GM12878 (cell line): ENCODE measurements around the gene ASPM. TPM values are rescaled to one million over a fixed set of nuclear protein-coding genes. Genes with fewer than 3 reads are reported as not detected.

Source experiments
- ATAC-seq: fragments of 200-7000 bp; cut with Tn5 transposase; 3 replicates; pipeline ENCODE4 v1.9.1; 2020; ENCODE audit warnings: mild to moderate bottlenecking, moderate library complexity
- BruUV-seq: library from RNA; stranded (reverse); fragments of 400-500 nt; replicated peaks from 2 replicates; lab custom pipeline; 2021; lab: Mats Ljungman, UMichigan
- CTCF ChIA-PET: fragments of 300-600 bp; sonication (Branson Sonifier 250); formaldehyde crosslinking; extraction: SDS; loops from one replicate; lab custom pipeline; 2021; ENCODE audit warnings: inconsistent platforms; lab: Yijun Ruan, JAX
- POLR2A ChIA-PET: fragments of 350-600 bp; formaldehyde crosslinking; extraction: SDS; loops from one replicate; lab custom pipeline; 2021; ENCODE audit warnings: inconsistent platforms; lab: Charles Lee
- RAD21 ChIA-PET: fragments of 300-600 bp; sonication (Branson Sonifier 250); formaldehyde crosslinking; loops from one replicate; lab custom pipeline; 2023; ENCODE audit warnings: antibody characterized with exemption; ENCODE audit not compliant: unreplicated experiment; lab: Charles Lee
- SMC1A ChIA-PET: fragments of 300-600 bp; sonication (Branson Sonifier 250); formaldehyde crosslinking; loops from one replicate; lab custom pipeline; 2023; ENCODE audit not compliant: unreplicated experiment, uncharacterized antibody; lab: Charles Lee
- DNase-seq: peaks from one replicate; pipeline ENCODE4 v3.0.0-alpha.2; 2011; ENCODE audit warnings: low read depth, low spot score
- FAIRE-seq: peaks from 3 replicates; lab custom pipeline; 2011; peaks lifted over from hg19 to GRCh38; lab: Jason Lieb, UNC
- H2AFZ ChIP-seq: 2 replicates; pipeline ENCODE4 v1.6.0; 2011; ENCODE audit warnings: low read depth, low read length, control low read depth; ENCODE audit not compliant: control insufficient read depth
- H3K27ac ChIP-seq: 2 replicates; pipeline ENCODE4 v1.5.1; 2011; ENCODE audit warnings: control low read depth; ENCODE audit not compliant: control insufficient read depth, insufficient read depth
- H3K27me3 ChIP-seq, 2 experiments: replicated peaks in 1 of 2; 2 replicates each; pipeline versions ENCODE4 v1.6.0 to v1.6.1; 2011; ENCODE audit warnings: low read length in 1 of 2; ENCODE audit not compliant: control insufficient read depth in 2 of 2, insufficient read depth in 2 of 2
- H3K36me3 ChIP-seq, 2 experiments: 2 replicates each; pipeline ENCODE4 v1.5.1; 2011; ENCODE audit warnings: low read length in 1 of 2; ENCODE audit not compliant: control insufficient read depth in 2 of 2, insufficient read depth in 2 of 2
- H3K4me1 ChIP-seq: 2 replicates; pipeline ENCODE4 v1.6.1; 2011; ENCODE audit warnings: mild to moderate bottlenecking, low read length, moderate library complexity, mixed read lengths; ENCODE audit not compliant: control insufficient read depth, insufficient read depth
- H3K4me2 ChIP-seq: 2 replicates; pipeline ENCODE4 v1.6.0; 2011; ENCODE audit warnings: control low read depth; ENCODE audit not compliant: control insufficient read depth, insufficient read depth
- H3K4me3 ChIP-seq: fragments of 200-600 bp; sonication (generic); 2 replicates; pipeline ENCODE4 v1.5.1; 2016
- H3K79me2 ChIP-seq: 2 replicates; pipeline ENCODE4 v1.6.0; 2011; ENCODE audit warnings: low read length; ENCODE audit not compliant: control insufficient read depth, insufficient read depth
- H3K9ac ChIP-seq: 2 replicates; pipeline ENCODE4 v1.8.0; 2011; ENCODE audit warnings: low read length, control low read depth, mixed read lengths; ENCODE audit not compliant: control insufficient read depth, insufficient read depth
- H3K9me3 ChIP-seq: replicated peaks from 3 replicates; pipeline ENCODE4 v1.5.1; 2011; ENCODE audit warnings: mild to moderate bottlenecking, low read length; ENCODE audit not compliant: control insufficient read depth, insufficient read depth
- H4K20me1 ChIP-seq: 2 replicates; pipeline ENCODE4 v1.6.0; 2011; ENCODE audit not compliant: control insufficient read depth, insufficient read depth
- JUND ChIP-seq: IDR thresholded peaks from 2 replicates; pipeline ENCODE4 v1.6.1; 2012; ENCODE audit warnings: low read depth, mild to moderate bottlenecking, low read length, improper control_type of control experiment, moderate library complexity
- RELB ChIP-seq: fragments of 450-650 bp; IDR thresholded peaks from 2 replicates; pipeline ENCODE4 v1.6.1; 2017; ENCODE audit warnings: low read depth, mild to moderate bottlenecking, moderate library complexity
- YY1 ChIP-seq: IDR thresholded peaks from 2 replicates; pipeline ENCODE4 v1.6.1; 2011; ENCODE audit warnings: low read depth, mild to moderate bottlenecking, low read length
- ZBTB11 ChIP-seq: fragments of 450-650 bp; formaldehyde crosslinking; IDR thresholded peaks from 2 replicates; pipeline ENCODE4 v1.5.0; 2022; ENCODE audit warnings: mild to moderate bottlenecking, missing genetic modification characterization
- WGBS: methylation state at CpG from one replicate; pipeline ENCODE4 v1.1.6; 2016; ENCODE audit warnings: low lambda C conversion rate; ENCODE audit not compliant: insufficient replicate concordance, insufficient coverage; ENCODE audit errors: missing lambda C conversion rate; 5-methylcytosine and 5-hydroxymethylcytosine counted together
- in situ Hi-C: fragments of 300-500 bp; cut with MboI; formaldehyde crosslinking; loops from 9 replicates; pipeline ENCODE4 v1.14.3; 2018; ENCODE audit warnings: mixed read lengths
- intact Hi-C: fragments of 100-400 bp; cut with micrococcal nuclease; formaldehyde crosslinking; loops from one replicate; pipeline ENCODE4 v1.14.2; 2022; ENCODE audit not compliant: unreplicated experiment
- polyA plus RNA-seq, 11 experiments: library from polyadenylated mRNA; depleted of rRNA in 4 of 11; unstranded in 6 of 11; stranded (reverse) in 5 of 11; fragments of >200 nt; fragmentation: Nextera tagmentation in 4 of 11; fragmentation: Illumina TruSeq in 1 of 11; extraction: Ambion mirVana in 4 of 11; extraction: Trizol in 1 of 11; gene quantifications; 1 replicate in 1 of 11; 2 replicates in 10 of 11; pipeline versions ENCODE4 v1.2.1 to v1.2.3, GENCODE V29; 2011 to 2016; ENCODE audit warnings: inconsistent platforms in 2 of 11, missing spikeins in 2 of 11, low read depth in 1 of 11
- total RNA-seq, 4 experiments: library from RNA; depleted of rRNA in 3 of 4; stranded (reverse); fragments of >200 nt in 3 of 4; fragmentation: Illumina TruSeq in 1 of 4; extraction: Trizol in 1 of 4; gene quantifications; 2 replicates each; pipeline versions ENCODE4 v1.2.1 to v1.2.3, GENCODE V29; 2013 to 2021

Gene ASPM
- total and polyA plus RNA-seq, 10 of the 15 experiments (the other 5 are each of a cell fraction or from before 2014, with no cell fraction given), result 16.2 to 54.9 (median 26.4) TPM

GRCh38 chr1:197137322-197137721, 9.1 kb downstream of the ASPM start:
- CTCF ChIA-PET, result interaction anchor here (1.7 kb wide), 1 partner anchor 43 kb away, joined by 5 read pairs; no protein-coding TSS in a partner anchor
- DNase-seq, result no peak
- no peaks in the 10 kb centered on the region for H3K4me1 ChIP-seq
- H4K20me1 ChIP-seq, result no peaks in the 10 kb centered on the region
- 87% methylated on average over 7 of the region's 7 CpGs for WGBS
- no peak for ATAC-seq
- peaks cover 0 to 9% of the 10 kb centered on the region in 2 experiments; a peak in 2 of 4 replicates for H3K36me3 ChIP-seq
- no peak overlapping the region for H3K4me3 ChIP-seq
- TF ChIP-seq YY1 (no peak), RELB (no peak), ZBTB11 (CRISPR knock-in tag) (no peak), JUND (no peak)
- H2AFZ ChIP-seq, result no peak overlapping the region; the same call in 1 of the 2 replicates
- BruUV-seq, result no TSS peak
- intact Hi-C loops, result no loop called here
- H3K9me3 ChIP-seq, result no peaks in the 10 kb centered on the region; the same call in 2 of the 3 replicates
- peaks cover 27% of the 10 kb centered on the region for H3K79me2 ChIP-seq
- in situ Hi-C loops, result no loop called here
- RAD21 ChIA-PET, result no interaction called here
- no peaks in the 10 kb centered on the region for H3K27me3 ChIP-seq
- SMC1A ChIA-PET, result no interaction called here
- POLR2A ChIA-PET, result no interaction called here
- no peak overlapping the region for H3K4me2 ChIP-seq
- no peak overlapping the region for H3K9ac ChIP-seq
- H3K27ac ChIP-seq, result no peak overlapping the region
- no peak for FAIRE-seq
